ENCODE results near the gene LEPR. TPM values are rescaled to one million over a fixed set of nuclear protein-coding genes. Genes with fewer than 3 reads are reported as not detected.

The LEPR gene
- total and polyA plus RNA-seq, 2 donors (not counting 3 experiments of a cell fraction or from before 2014, with no cell fraction given): 11.1 to 18.7 TPM

- peak overlapping the region; percentile 48 to 79 (median 76) for H3K4me3 ChIP-seq (replicated peaks in 1 of 3; ENCODE audit: insufficient read depth in 1 of 3, low read depth in 1 of 3, low read length in 3 of 3)
- H3K4me1 ChIP-seq (ENCODE audit: control insufficient read depth, extremely low read depth, insufficient read depth, low read length): peaks cover 53% of the 10 kb centered on the region
- H3K9me3 ChIP-seq (replicated peaks; ENCODE audit: control insufficient read depth, insufficient read depth, low read length): no peaks in the 10 kb centered on the region
- no peaks in the 10 kb centered on the region for H3K27me3 ChIP-seq (ENCODE audit: control insufficient read depth in 2 of 2, insufficient read depth in 2 of 2, low read length in 2 of 2)
- H3K9ac ChIP-seq (replicated peaks; ENCODE audit: extremely low read depth, insufficient read depth, low read length): peak overlapping the region; percentile 91
- no peaks in the 10 kb centered on the region for H3K9me1 ChIP-seq (replicated peaks; ENCODE audit: control insufficient read depth, extremely low read depth, insufficient read depth, low read length)
- no TSS peak for BruUV-seq (replicated peaks)
- peak; percentile 93 for DNase-seq (ENCODE audit: low read depth, low spot score)
- peaks cover 38% of the 10 kb centered on the region for H3K79me2 ChIP-seq (ENCODE audit: control insufficient read depth, insufficient read depth, low read length)
- peak overlapping the region; percentile 85 for H3K27ac ChIP-seq (ENCODE audit: insufficient read depth, low read depth, low read length)
- POLR2A ChIA-PET: no interaction called here
- CTCF ChIA-PET: interaction anchor here (0.7 to 2.1 kb wide), 4 partner anchors 9 to 266 kb away, joined by 3 to 16 read pairs (median 9); no protein-coding TSS in a partner anchor
- TF ChIP-seq JUN (IDR thresholded peaks at IDR 0.05; ENCODE audit: borderline replicate concordance, insufficient read depth, insufficient read length, low read depth) (no peak), MYC (IDR thresholded peaks at IDR 0.05; ENCODE audit: low read depth, low read length) (no peak), POLR2A (IDR thresholded peaks at IDR 0.05; ENCODE audit: low read depth, low read length) (no peak), GATA2 (IDR thresholded peaks at IDR 0.05; ENCODE audit: insufficient read depth, insufficient read length, low read depth, low read length) (peak; percentile 58), FOS (IDR thresholded peaks at IDR 0.05; ENCODE audit: borderline replicate concordance, insufficient read depth, low read length) (no peak)
- TF ChIP-seq, protein P1, sequence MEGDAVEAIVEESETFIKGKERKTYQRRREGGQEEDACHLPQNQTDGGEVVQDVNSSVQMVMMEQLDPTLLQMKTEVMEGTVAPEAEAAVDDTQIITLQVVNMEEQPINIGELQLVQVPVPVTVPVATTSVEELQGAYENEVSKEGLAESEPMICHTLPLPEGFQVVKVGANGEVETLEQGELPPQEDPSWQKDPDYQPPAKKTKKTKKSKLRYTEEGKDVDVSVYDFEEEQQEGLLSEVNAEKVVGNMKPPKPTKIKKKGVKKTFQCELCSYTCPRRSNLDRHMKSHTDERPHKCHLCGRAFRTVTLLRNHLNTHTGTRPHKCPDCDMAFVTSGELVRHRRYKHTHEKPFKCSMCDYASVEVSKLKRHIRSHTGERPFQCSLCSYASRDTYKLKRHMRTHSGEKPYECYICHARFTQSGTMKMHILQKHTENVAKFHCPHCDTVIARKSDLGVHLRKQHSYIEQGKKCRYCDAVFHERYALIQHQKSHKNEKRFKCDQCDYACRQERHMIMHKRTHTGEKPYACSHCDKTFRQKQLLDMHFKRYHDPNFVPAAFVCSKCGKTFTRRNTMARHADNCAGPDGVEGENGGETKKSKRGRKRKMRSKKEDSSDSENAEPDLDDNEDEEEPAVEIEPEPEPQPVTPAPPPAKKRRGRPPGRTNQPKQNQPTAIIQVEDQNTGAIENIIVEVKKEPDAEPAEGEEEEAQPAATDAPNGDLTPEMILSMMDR (IDR thresholded peaks at IDR 0.05; ENCODE audit: extremely low read depth in 1 of 2, insufficient read depth in 1 of 2, low read depth in 1 of 2, low read length in 2 of 2): no peak
- no peak overlapping the region for H2AFZ ChIP-seq (ENCODE audit: low read depth, low read length)
- dilution Hi-C loops (cut with MboI; ENCODE audit: extremely low pct_ligation_motif_present, low sequenced_read_pairs): no loop called here
- H3K36me3 ChIP-seq (ENCODE audit: control insufficient read depth in 2 of 2, extremely low read depth in 1 of 2, insufficient read depth in 2 of 2, low read length in 2 of 2): peaks cover 2 to 3% of the 10 kb centered on the region in 2 experiments
- peak overlapping the region; percentile 94 for H3K4me2 ChIP-seq (ENCODE audit: insufficient read depth, low read length)
- no peaks in the 10 kb centered on the region for H4K20me1 ChIP-seq (replicated peaks; ENCODE audit: control insufficient read depth, extremely low read depth, insufficient read depth, low read length)
- intact Hi-C loops (cut with micrococcal nuclease): loop anchor here (2.0 to 10.0 kb wide), 9 partner anchors 105 to 1511 kb away; partner anchors contain the start of genes AK4 and PDE4B
- FAIRE-seq: no peak
Observed at GRCh38 chr1:65421351-65422025, 1.0 kb downstream of the LEPR start.
